NCI-H2227 treated with DMSO at 0.1 percent for 48 hours (cell line): ENCODE results near the gene NIF3L1.
"Not testable (repeated sequence)": the region's sequence is repeated elsewhere in the genome, so short reads cannot be mapped to it uniquely, and the experiment has no call there.

Experiments used
- DNase-seq: peaks from one replicate; lab custom pipeline; 2025; lab: John Stamatoyannopoulos, UW

NIF3L1 gene

GRCh38 chr2:200873560-200873959, 15.6 kb upstream of the NIF3L1 start:
- DNase-seq = no peak

- no peak for DNase-seq
Observed at GRCh38 chr2:200877443-200877842, 11.7 kb upstream of the NIF3L1 start.

- DNase-seq = no peak
Observed at GRCh38 chr2:200878289-200878880, 10.8 kb upstream of the NIF3L1 start.

GRCh38 chr2:200881715-200882249, 7.4 kb upstream of the NIF3L1 start:
- DNase-seq = not testable (repeated sequence)

- no peak for DNase-seq
Observed at GRCh38 chr2:200899482-200899881, 10.3 kb downstream of the NIF3L1 start.

GRCh38 chr2:200901459-200902072, 12.4 kb downstream of the NIF3L1 start:
- DNase-seq = peak; percentile 85

- DNase-seq = peak; percentile 65
Observed at GRCh38 chr2:200905618-200906296, 16.6 kb downstream of the NIF3L1 start.

GRCh38 chr2:200909958-200910357, 20.8 kb downstream of the NIF3L1 start:
- DNase-seq = no peak

- DNase-seq = no peak
Observed at GRCh38 chr2:200913654-200914053, 24.5 kb downstream of the NIF3L1 start.

- no peak for DNase-seq
Observed at GRCh38 chr2:200922439-200922838, 33.3 kb downstream of the NIF3L1 start.

GRCh38 chr2:200929334-200930249, 40.4 kb downstream of the NIF3L1 start:
- DNase-seq = no peak

GRCh38 chr2:200930947-200931626, 41.9 kb downstream of the NIF3L1 start:
- DNase-seq = no peak

GRCh38 chr2:200939832-200940231, 50.7 kb downstream of the NIF3L1 start:
- DNase-seq = no peak

GRCh38 chr2:200943527-200944105, 54.4 kb downstream of the NIF3L1 start:
- no peak for DNase-seq

- no peak for DNase-seq
Observed at GRCh38 chr2:200944467-200945394, 55.6 kb downstream of the NIF3L1 start.

GRCh38 chr2:200945395-200945729, 56.2 kb downstream of the NIF3L1 start:
- no peak for DNase-seq

- no peak for DNase-seq
Observed at GRCh38 chr2:200950378-200950777, 61.2 kb downstream of the NIF3L1 start.
